Adipocyte (in vitro differentiated cells): ENCODE measurements around the gene ZFX.
"Not testable (repeated sequence)": the region's sequence is repeated elsewhere in the genome, so short reads cannot be mapped to it uniquely, and the experiment has no call there.

Experiments used
- DNase-seq: peaks from one replicate; pipeline ENCODE4 v3.0.0-alpha.2; 2015; ENCODE audit warnings: low read depth
- H3K27me3 ChIP-seq: replicated peaks from 2 replicates; pipeline ENCODE4 v1.7.0; 2013; ENCODE audit warnings: mild to moderate bottlenecking, low read length, moderate library complexity; ENCODE audit not compliant: control insufficient read depth, insufficient read depth
- H3K36me3 ChIP-seq: 2 replicates; pipeline ENCODE4 v1.7.0; 2013; ENCODE audit warnings: low read length, mild to moderate bottlenecking, moderate library complexity; ENCODE audit not compliant: control insufficient read depth, insufficient read depth, severe bottlenecking
- H3K4me1 ChIP-seq: 2 replicates; pipeline ENCODE4 v1.7.0; 2013; ENCODE audit warnings: mild to moderate bottlenecking, low read length, moderate library complexity; ENCODE audit not compliant: control insufficient read depth, insufficient read depth
- H3K4me3 ChIP-seq: 2 replicates; pipeline ENCODE4 v1.7.0; 2013; ENCODE audit warnings: mild to moderate bottlenecking, low read length, moderate library complexity
- H3K9ac ChIP-seq: 2 replicates; pipeline ENCODE4 v1.7.0; 2013; ENCODE audit warnings: mild to moderate bottlenecking, low read length, moderate library complexity
- H3K9me3 ChIP-seq: 2 replicates; pipeline ENCODE4 v1.7.0; 2013; ENCODE audit warnings: mild to moderate bottlenecking, low read length, moderate library complexity; ENCODE audit not compliant: control insufficient read depth

The ZFX gene

GRCh38 chrX:24153178-24153795 is 3.8 kb downstream of the ZFX start:
- Histone ChIP-seq H3K4me3 (peak overlapping the region; percentile 97), H3K27me3 (no peaks in the 10 kb centered on the region), H3K4me1 (peaks cover 60% of the 10 kb centered on the region), H3K36me3 (peaks cover 42% of the 10 kb centered on the region), H3K9me3 (no peaks in the 10 kb centered on the region), H3K9ac (peak overlapping the region; percentile 98)
- DNase-seq: peak; percentile 52

DNA sequence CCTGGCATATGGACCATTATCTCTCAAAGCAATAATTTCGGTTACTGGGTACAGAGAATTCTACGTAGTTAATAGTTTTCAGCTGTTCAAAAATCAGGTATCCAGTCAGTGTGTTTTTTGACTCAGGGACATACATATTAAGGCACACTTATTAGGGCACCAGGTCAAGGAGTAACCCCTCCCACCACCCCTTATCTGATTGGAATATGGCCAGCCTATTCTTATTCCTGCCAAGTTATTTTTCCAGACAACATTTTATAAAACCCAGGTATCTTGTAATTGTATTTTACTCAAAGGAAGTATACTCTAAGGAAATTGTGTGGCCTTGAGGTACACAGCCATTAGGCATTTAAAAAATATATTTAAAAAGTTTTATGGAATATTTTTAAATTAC is 4.3 kb downstream of the ZFX start:
- Histone ChIP-seq H3K9me3 (no peaks in the 10 kb centered on the region), H3K36me3 (peaks cover 43% of the 10 kb centered on the region), H3K27me3 (no peaks in the 10 kb centered on the region), H3K9ac (peak overlapping the region; percentile 98), H3K4me1 (peaks cover 55% of the 10 kb centered on the region), H3K4me3 (peak overlapping the region; percentile 97)
- no peak for DNase-seq

DNA sequence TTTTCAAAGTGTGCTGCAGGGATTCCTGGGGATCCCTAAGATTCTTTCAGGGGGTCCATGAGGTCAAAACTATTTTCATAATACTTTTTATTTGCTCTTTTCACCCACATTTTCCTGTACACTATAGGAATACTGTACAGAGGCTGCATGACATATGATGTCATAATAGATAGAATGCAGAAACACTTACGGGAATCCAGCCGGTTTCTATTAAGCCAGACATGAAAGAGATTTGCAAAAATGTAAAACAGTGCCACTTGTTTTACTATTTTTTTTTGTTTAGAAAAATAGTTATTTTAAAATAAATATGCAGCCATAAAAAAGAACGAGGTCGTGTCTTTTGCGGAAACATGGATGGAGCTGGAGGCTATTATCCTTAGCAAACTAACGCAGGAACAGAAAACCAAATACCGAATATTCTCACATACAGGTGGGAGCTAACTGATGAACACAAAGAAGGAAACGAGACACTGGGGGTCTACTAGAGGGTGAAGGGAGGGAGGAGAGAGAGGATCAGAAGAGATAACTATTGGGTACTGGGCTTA is 5.0 kb downstream of the ZFX start:
- peak; percentile 81 for DNase-seq
- Histone ChIP-seq H3K9ac (peak overlapping the region; percentile 10), H3K4me3 (peak overlapping the region; percentile 4), H3K36me3 (peaks cover 44% of the 10 kb centered on the region), H3K9me3 (no peaks in the 10 kb centered on the region), H3K4me1 (peaks cover 54% of the 10 kb centered on the region), H3K27me3 (no peaks in the 10 kb centered on the region)

- not testable (repeated sequence) for H3K9me3 ChIP-seq, H3K27me3 ChIP-seq, H3K4me3 ChIP-seq, DNase-seq, H3K9ac ChIP-seq
- H3K4me1 ChIP-seq: peaks cover 54% of the 10 kb centered on the region
- peaks cover 46% of the 10 kb centered on the region for H3K36me3 ChIP-seq
These were observed 6.2 kb downstream of the ZFX start for GRCh38 chrX:24155747-24156146.

DNA sequence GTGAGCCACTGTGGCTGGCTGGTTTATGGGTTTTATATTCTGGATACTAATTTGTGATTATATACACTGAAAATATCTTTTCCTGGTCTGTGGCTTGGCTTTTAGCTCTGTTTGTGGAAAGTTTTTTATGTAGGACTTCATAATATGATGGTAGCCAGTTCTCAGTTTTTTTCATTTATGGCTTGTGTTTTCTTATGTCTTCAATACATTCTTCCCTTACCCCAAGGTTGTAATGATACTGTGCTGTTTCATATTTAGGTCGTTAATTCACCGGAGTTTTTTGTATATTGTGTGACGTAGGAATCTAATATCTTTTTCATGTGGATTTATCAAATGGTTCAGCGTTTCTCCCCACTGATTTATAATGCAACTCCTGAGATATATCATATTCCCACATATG is 6.6 kb downstream of the ZFX start:
- Histone ChIP-seq H3K4me3 (no peak overlapping the region), H3K27me3 (no peaks in the 10 kb centered on the region), H3K36me3 (peaks cover 46% of the 10 kb centered on the region), H3K9ac (no peak overlapping the region), H3K4me1 (peaks cover 54% of the 10 kb centered on the region), H3K9me3 (no peaks in the 10 kb centered on the region)
- no peak for DNase-seq

GRCh38 chrX:24158881-24159280 is 9.4 kb downstream of the ZFX start:
- Histone ChIP-seq H3K27me3 (no peaks in the 10 kb centered on the region), H3K9me3 (no peaks in the 10 kb centered on the region), H3K9ac (no peak overlapping the region), H3K36me3 (peaks cover 40% of the 10 kb centered on the region), H3K4me3 (no peak overlapping the region), H3K4me1 (peaks cover 33% of the 10 kb centered on the region)
- DNase-seq: no peak

- peaks cover 50% of the 10 kb centered on the region for H3K4me1 ChIP-seq
- no peak overlapping the region for H3K4me3 ChIP-seq
- H3K36me3 ChIP-seq: peaks cover 28% of the 10 kb centered on the region
- H3K9me3 ChIP-seq: no peaks in the 10 kb centered on the region
- no peak overlapping the region for H3K9ac ChIP-seq
- no peaks in the 10 kb centered on the region for H3K27me3 ChIP-seq
- DNase-seq: no peak
These were observed 16.5 kb downstream of the ZFX start for GRCh38 chrX:24166078-24166477.

GRCh38 chrX:24167719-24168472 is 18.4 kb downstream of the ZFX start:
- Histone ChIP-seq H3K4me1 (peaks cover 61% of the 10 kb centered on the region), H3K27me3 (no peaks in the 10 kb centered on the region), H3K4me3 (no peak overlapping the region), H3K9me3 (no peaks in the 10 kb centered on the region), H3K36me3 (peaks cover 26% of the 10 kb centered on the region), H3K9ac (no peak overlapping the region)
- no peak for DNase-seq

- H3K4me1 ChIP-seq: peaks cover 62% of the 10 kb centered on the region
- H3K9ac ChIP-seq: no peak overlapping the region
- no peak for DNase-seq
- no peaks in the 10 kb centered on the region for H3K9me3 ChIP-seq
- H3K36me3 ChIP-seq: peaks cover 34% of the 10 kb centered on the region
- H3K4me3 ChIP-seq: no peak overlapping the region
- no peaks in the 10 kb centered on the region for H3K27me3 ChIP-seq
These were observed 19.3 kb downstream of the ZFX start for GRCh38 chrX:24168807-24169206.

DNA sequence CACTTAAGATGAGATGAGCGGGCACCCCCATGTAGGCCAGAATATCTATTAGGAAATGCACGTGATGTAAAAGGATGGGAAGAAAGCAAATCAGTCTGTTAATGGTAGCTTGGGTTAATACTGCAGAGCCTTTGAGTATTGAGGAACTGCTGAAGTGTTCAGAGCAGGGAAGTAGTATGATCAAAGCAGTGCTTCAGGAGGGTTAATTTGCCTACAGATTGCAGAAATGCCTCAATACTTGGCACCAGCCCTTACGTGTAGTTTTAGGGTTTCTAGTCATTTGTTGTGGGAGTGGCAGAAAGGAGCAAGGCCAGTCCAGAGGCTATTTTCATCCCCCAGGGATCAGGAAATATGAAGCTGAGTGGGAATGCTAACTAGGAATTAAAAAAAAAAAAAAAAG is 19.7 kb downstream of the ZFX start:
- no peaks in the 10 kb centered on the region for H3K9me3 ChIP-seq
- H3K36me3 ChIP-seq: peaks cover 37% of the 10 kb centered on the region
- peak; percentile 47 for DNase-seq

DNA sequence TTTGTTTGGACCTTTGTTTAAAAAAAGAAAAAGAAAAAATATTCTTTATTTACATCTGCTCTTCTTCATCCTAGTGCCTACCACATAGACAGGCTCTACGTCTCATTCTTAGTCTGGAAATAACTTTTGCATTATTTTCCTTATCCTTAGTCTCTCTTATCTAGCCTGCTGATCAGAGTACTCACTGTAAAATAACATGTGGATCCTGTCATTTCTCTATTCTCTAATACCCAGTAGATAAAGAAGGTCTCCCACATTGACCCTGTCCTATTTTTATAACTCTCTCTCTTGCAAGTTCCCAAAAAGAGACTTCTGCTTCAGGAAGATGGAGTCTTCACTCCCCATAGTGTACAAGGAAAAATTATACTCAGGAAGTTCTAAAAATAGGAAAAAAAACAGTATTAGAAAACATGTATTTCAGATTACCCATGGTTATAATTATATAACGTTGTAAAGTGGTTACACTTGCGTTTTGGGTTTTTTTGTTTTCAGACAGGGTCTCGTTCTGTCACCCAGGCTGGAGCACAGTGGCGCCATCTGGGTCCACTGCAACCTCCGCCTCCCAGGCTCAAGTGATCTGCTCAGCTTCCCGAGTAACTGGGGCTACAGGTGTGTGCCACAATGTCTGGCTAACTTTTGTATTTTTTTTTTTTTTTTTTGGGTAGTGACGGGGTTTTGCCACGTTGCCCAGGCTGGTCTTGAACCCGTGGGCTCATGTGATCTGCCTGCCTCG is 23.8 kb downstream of the ZFX start:
- H3K4me3 ChIP-seq: no peak overlapping the region
- H3K9me3 ChIP-seq: no peaks in the 10 kb centered on the region
- H3K36me3 ChIP-seq: peaks cover 59% of the 10 kb centered on the region
- H3K4me1 ChIP-seq: peaks cover 35% of the 10 kb centered on the region
- DNase-seq: no peak
- no peak overlapping the region for H3K9ac ChIP-seq
- H3K27me3 ChIP-seq: no peaks in the 10 kb centered on the region

More for the DNA sequence above, 19.7 kb downstream of the ZFX start:
- peaks cover 62% of the 10 kb centered on the region for H3K4me1 ChIP-seq
- no peak overlapping the region for H3K4me3 ChIP-seq
- H3K9ac ChIP-seq: no peak overlapping the region
- H3K27me3 ChIP-seq: no peaks in the 10 kb centered on the region
